Uterus (tissue), 4 donors: ENCODE results near the gene CDKAL1. TPM values are rescaled to one million over a fixed set of nuclear protein-coding genes. Genes with fewer than 3 reads are reported as not detected.

Source experiments
- DNase-seq, 2 donors: peaks; one replicate each; pipeline ENCODE4 v3.0.0-alpha.2; 2019 to 2020
- H3K27ac ChIP-seq, 2 donors: fragments of 200-600 bp; sonication (generic); 1 replicate in 1 of 2; 2 replicates in 1 of 2; pipeline ENCODE4 v1.5.1; 2016 to 2018
- H3K27me3 ChIP-seq, 2 donors: fragments of 200-600 bp; sonication (generic); one replicate each; pipeline ENCODE4 v1.5.1; 2018 to 2019; ENCODE audit warnings: control low read depth in 1 of 2
- H3K36me3 ChIP-seq, 2 donors: fragments of 200-600 bp; sonication (generic); one replicate each; pipeline ENCODE4 v1.5.1; 2019; ENCODE audit warnings: control low read depth in 1 of 2
- H3K4me1 ChIP-seq, 2 donors: fragments of 200-600 bp; sonication (generic); one replicate each; pipeline ENCODE4 v1.5.1; 2018 to 2019; ENCODE audit warnings: control low read depth in 1 of 2
- H3K4me3 ChIP-seq, 2 donors: fragments of 200-600 bp; sonication (generic); 1 replicate in 1 of 2; 2 replicates in 1 of 2; pipeline ENCODE4 v1.5.1; 2018 to 2019; ENCODE audit warnings: mild to moderate bottlenecking in 1 of 2
- H3K9me3 ChIP-seq, 2 donors: fragments of 200-600 bp; sonication (generic); one replicate each; pipeline ENCODE4 v1.5.1; 2019; ENCODE audit warnings: control low read depth in 1 of 2
- POLR2A ChIP-seq, 2 donors: fragments of 450-650 bp; IDR thresholded peaks; one replicate each; pipeline ENCODE4 v1.6.1; 2016; ENCODE audit warnings: antibody characterized with exemption in 2 of 2, mild to moderate bottlenecking in 1 of 2, moderate library complexity in 1 of 2
- intact Hi-C: fragments of 100-400 bp; cut with DNase I; formaldehyde crosslinking; loops from one replicate; pipeline ENCODE4 v1.15.1; 2023; ENCODE audit warnings: low total_unique reads
- total RNA-seq, 4 donors: library from RNA; depleted of rRNA in 3 of 4; stranded (reverse); fragments of >200 nt in 3 of 4; gene quantifications; one replicate each; pipeline versions ENCODE4 v1.1.0 to v1.2.4, GENCODE V29; 2014 to 2023
- TF ChIP-seq, protein P1 (sequence below), 4 experiments: fragments of 200-600 bp in 2 of 4; fragments of 450-650 bp in 2 of 4; sonication (generic) in 2 of 4; IDR thresholded peaks; one replicate each; pipeline ENCODE4 v1.5.1; 2016 to 2019; ENCODE audit warnings: antibody characterized with exemption in 4 of 4, mild to moderate bottlenecking in 2 of 4, moderate library complexity in 1 of 4
- donor health status: DM: yes; HTN: yes; CAD: no.

The CDKAL1 gene
- total RNA-seq, 4 donors from 2014 or later: 5.0 to 51.7 (median 18.9) TPM

DNA sequence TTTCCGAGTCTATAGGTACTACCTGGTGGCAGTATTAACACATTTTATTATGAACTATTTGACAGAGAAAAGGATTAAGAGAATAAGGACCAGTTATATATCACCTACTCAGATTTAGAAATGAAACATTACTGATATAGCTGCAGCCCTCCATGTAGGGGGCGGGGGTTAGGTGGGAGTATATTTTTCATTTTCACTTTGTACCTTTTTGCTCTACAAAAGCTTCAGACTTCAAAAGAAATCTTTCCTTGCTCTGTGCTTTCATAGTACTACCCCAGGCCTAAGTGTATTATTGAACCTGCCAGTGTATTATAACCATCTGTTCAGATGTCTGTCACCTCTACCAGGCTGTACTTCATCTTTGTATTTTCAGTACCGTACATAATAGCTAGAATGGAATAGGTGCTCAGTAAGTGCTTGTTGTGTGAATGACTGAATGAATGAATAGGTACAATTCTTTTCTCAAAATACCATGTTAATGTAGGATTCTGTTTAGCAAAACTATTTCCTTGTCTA is 43.0 kb downstream of the CDKAL1 start:
- Histone ChIP-seq H3K36me3 (no peaks in the 10 kb centered on the region), H3K4me1 (no peaks in the 10 kb centered on the region), H3K27me3 (no peaks in the 10 kb centered on the region), H3K9me3 (no peaks in the 10 kb centered on the region), H3K4me3 (no peak overlapping the region), H3K27ac (no peak overlapping the region)
- no peak for DNase-seq
- intact Hi-C loops: no loop called here
- no peak for TF ChIP-seq POLR2A (IDR thresholded peaks at IDR 0.05)
- TF ChIP-seq, protein P1, sequence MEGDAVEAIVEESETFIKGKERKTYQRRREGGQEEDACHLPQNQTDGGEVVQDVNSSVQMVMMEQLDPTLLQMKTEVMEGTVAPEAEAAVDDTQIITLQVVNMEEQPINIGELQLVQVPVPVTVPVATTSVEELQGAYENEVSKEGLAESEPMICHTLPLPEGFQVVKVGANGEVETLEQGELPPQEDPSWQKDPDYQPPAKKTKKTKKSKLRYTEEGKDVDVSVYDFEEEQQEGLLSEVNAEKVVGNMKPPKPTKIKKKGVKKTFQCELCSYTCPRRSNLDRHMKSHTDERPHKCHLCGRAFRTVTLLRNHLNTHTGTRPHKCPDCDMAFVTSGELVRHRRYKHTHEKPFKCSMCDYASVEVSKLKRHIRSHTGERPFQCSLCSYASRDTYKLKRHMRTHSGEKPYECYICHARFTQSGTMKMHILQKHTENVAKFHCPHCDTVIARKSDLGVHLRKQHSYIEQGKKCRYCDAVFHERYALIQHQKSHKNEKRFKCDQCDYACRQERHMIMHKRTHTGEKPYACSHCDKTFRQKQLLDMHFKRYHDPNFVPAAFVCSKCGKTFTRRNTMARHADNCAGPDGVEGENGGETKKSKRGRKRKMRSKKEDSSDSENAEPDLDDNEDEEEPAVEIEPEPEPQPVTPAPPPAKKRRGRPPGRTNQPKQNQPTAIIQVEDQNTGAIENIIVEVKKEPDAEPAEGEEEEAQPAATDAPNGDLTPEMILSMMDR (IDR thresholded peaks at IDR 0.05): no peak

- H3K4me3 ChIP-seq: no peak overlapping the region
- no peak overlapping the region for H3K27ac ChIP-seq
- H3K36me3 ChIP-seq: no peaks in the 10 kb centered on the region
- H3K9me3 ChIP-seq: no peaks in the 10 kb centered on the region
- no peaks in the 10 kb centered on the region for H3K27me3 ChIP-seq
- H3K4me1 ChIP-seq: no peaks in the 10 kb centered on the region
- DNase-seq: no peak
- TF ChIP-seq POLR2A (IDR thresholded peaks at IDR 0.05): no peak
- TF ChIP-seq, protein P1 (IDR thresholded peaks at IDR 0.05): no peak
- intact Hi-C loops: no loop called here
Observed at GRCh38 chr6:20581070-20581469, 46.8 kb downstream of the CDKAL1 start.

- Histone ChIP-seq H3K4me3 (no peak overlapping the region), H3K4me1 (no peaks in the 10 kb centered on the region), H3K27ac (no peak overlapping the region), H3K36me3 (no peaks in the 10 kb centered on the region), H3K9me3 (no peaks in the 10 kb centered on the region), H3K27me3 (no peaks in the 10 kb centered on the region)
- TF ChIP-seq POLR2A (IDR thresholded peaks at IDR 0.05): no peak
- TF ChIP-seq, protein P1 (IDR thresholded peaks at IDR 0.05): no peak
- DNase-seq: no peak
- intact Hi-C loops: no loop called here
Observed at GRCh38 chr6:20582586-20583443, 48.6 kb downstream of the CDKAL1 start.

- intact Hi-C loops: no loop called here
- no peak overlapping the region for H3K27ac ChIP-seq
- TF ChIP-seq POLR2A (IDR thresholded peaks at IDR 0.05): no peak
- TF ChIP-seq, protein P1 (IDR thresholded peaks at IDR 0.05): no peak
Observed at GRCh38 chr6:20583444-20583800, 49.2 kb downstream of the CDKAL1 start.

GRCh38 chr6:20584100-20584731 is 50.0 kb downstream of the CDKAL1 start:
- no peak for DNase-seq
- intact Hi-C loops: no loop called here
- H3K36me3 ChIP-seq: no peaks in the 10 kb centered on the region
- H3K9me3 ChIP-seq: no peaks in the 10 kb centered on the region
- H3K4me1 ChIP-seq: no peaks in the 10 kb centered on the region
- no peak overlapping the region for H3K27ac ChIP-seq
- H3K27me3 ChIP-seq: no peaks in the 10 kb centered on the region
- no peak for TF ChIP-seq POLR2A (IDR thresholded peaks at IDR 0.05)
- TF ChIP-seq, protein P1 (IDR thresholded peaks at IDR 0.05): no peak
- no peak overlapping the region for H3K4me3 ChIP-seq

More at GRCh38 chr6:20583444-20583800, 49.2 kb downstream of the CDKAL1 start:
- DNase-seq: no peak
- no peak overlapping the region for H3K4me3 ChIP-seq
- H3K4me1 ChIP-seq: no peaks in the 10 kb centered on the region
- H3K36me3 ChIP-seq: no peaks in the 10 kb centered on the region
- no peaks in the 10 kb centered on the region for H3K9me3 ChIP-seq
- no peaks in the 10 kb centered on the region for H3K27me3 ChIP-seq
